Adrenal gland (tissue), 12 donors: Measurements from ENCODE around the gene WDSUB1. TPM values are rescaled to one million over a fixed set of nuclear protein-coding genes. Genes with fewer than 3 reads are reported as not detected.

Source experiments
- DNase-seq, 7 donors: peaks; one replicate each; pipeline ENCODE4 v3.0.0-alpha.2; 2019 to 2020
- H3K27ac ChIP-seq, 5 donors: fragments of 200-600 bp; sonication (generic) in 4 of 5; 1 replicate in 3 of 5; 2 replicates in 2 of 5; pipeline versions ENCODE4 v1.5.1 to v1.8.0; 2016 to 2020; ENCODE audit warnings: mild to moderate bottlenecking in 1 of 5
- H3K27me3 ChIP-seq: fragments of 200-600 bp; 2 replicates; pipeline ENCODE4 v1.8.0; 2021
- H3K36me3 ChIP-seq, 2 donors: fragments of 200-600 bp; replicated peaks in 1 of 2; 1 replicate in 1 of 2; 2 replicates in 1 of 2; pipeline versions ENCODE4 v1.5.1 to v1.8.0; 2018 to 2022
- H3K4me1 ChIP-seq, 2 donors: fragments of 200-600 bp; replicated peaks in 1 of 2; 1 replicate in 1 of 2; 2 replicates in 1 of 2; pipeline versions ENCODE4 v1.5.1 to v1.8.0; 2018 to 2021
- H3K4me3 ChIP-seq, 4 donors: fragments of 200-600 bp; sonication (generic) in 3 of 4; one replicate each; pipeline ENCODE4 v1.5.1; 2016 to 2018
- H3K9me3 ChIP-seq, 3 donors: fragments of 200-600 bp; sonication (generic) in 1 of 3; replicated peaks in 1 of 3; 1 replicate in 2 of 3; 2 replicates in 1 of 3; pipeline versions ENCODE4 v1.5.1 to v1.8.0; 2016 to 2021
- CTCF ChIP-seq, 6 experiments: fragments of 450-650 bp in 4 of 6; fragments of 200-600 bp in 2 of 6; sonication (generic) in 1 of 6; IDR thresholded peaks; 1 replicate in 5 of 6; 2 replicates in 1 of 6; pipeline versions ENCODE4 v1.5.1 to v1.8.0; 2016 to 2021; ENCODE audit warnings: antibody characterized with exemption in 6 of 6, mild to moderate bottlenecking in 2 of 6, moderate library complexity in 1 of 6
- POLR2A ChIP-seq, 2 donors: fragments of 450-650 bp; IDR thresholded peaks; one replicate each; pipeline ENCODE4 v1.6.1; 2017; ENCODE audit warnings: antibody characterized with exemption in 2 of 2, mild to moderate bottlenecking in 2 of 2, moderate library complexity in 1 of 2
- WGBS, 4 donors: extraction: QIAGEN DNeasy Blood & Tissue Kit in 2 of 4; methylation state at CpG; one replicate each; pipeline versions ENCODE4 v1.1.5 to v1.1.7; 2013 to 2017; 5-methylcytosine and 5-hydroxymethylcytosine counted together
- intact Hi-C, 2 donors: fragments of 100-400 bp; cut with DNase I; formaldehyde crosslinking; loops; one replicate each; pipeline versions ENCODE4 v1.14.1 to v1.15.0; 2022 to 2023
- polyA plus RNA-seq, 3 donors: library from polyadenylated mRNA; stranded (reverse); fragments of 200-250 nt in 2 of 3; fragments of 350-450 nt in 1 of 3; fragmentation: Illumina TruSeq in 1 of 3; extraction: RNeasy Lipid Tissue Mini Kit (QIAGEN cat#74804) in 1 of 3; gene quantifications; one replicate each; pipeline ENCODE4 v1.2.3, GENCODE V29; 2013 to 2014
- total RNA-seq, 9 donors: library from RNA; depleted of rRNA in 4 of 9; stranded (reverse); fragments of >200 nt in 4 of 9; fragments of 120-200 nt in 1 of 9; fragmentation: NEBNext Ultra II Directional in 1 of 9; extraction: Animal tissue kit (Norgen Biotek cat#: 25700) in 1 of 9; gene quantifications; one replicate each; pipeline versions ENCODE4 v1.1.0 to v1.2.4, GENCODE V29; 2013 to 2023
- donor health status: healthy with polysubstance abuse.
- donor health status: Bipolar disorder and iron deficiency.
- donor health status: DM: yes; HTN: yes; CAD: no.
- donor health status: DM: no; HTN: no; CAD: no.
- donor health status: DM: no; HTN: no; CAD: no.
- donor health status: DM: yes; HTN: yes; CAD: no.

WDSUB1 gene
- total and polyA plus RNA-seq, 12 donors, result 5.5 to 16.5 (median 9.8) TPM

GRCh38 chr2:159286709-159287441, 372 bp upstream of the WDSUB1 start:
- Histone ChIP-seq H3K4me3 (peak overlapping the region in 3 of 4 donors; percentile 52 to 72 (median 71)), H3K27me3 (no peaks in the 10 kb centered on the region), H3K4me1 (peaks cover 8% of the 10 kb centered on the region in 2 donors), H3K27ac (peak overlapping the region; percentile 75 to 94 (median 88)), H3K9me3 (no peaks in the 10 kb centered on the region), H3K36me3 (no peaks in the 10 kb centered on the region)
- intact Hi-C loops, result no loop called here
- peak; percentile 98 to 99 (median 99) for DNase-seq
- 1 to 3% (median 2%) methylated on average over 24 to 50 of the region's 50 CpGs for WGBS, 4 donors
- TF ChIP-seq CTCF (IDR thresholded peaks at IDR 0.05), result no peak
- TF ChIP-seq POLR2A (IDR thresholded peaks at IDR 0.05), result peak; percentile 12 to 80

DNA sequence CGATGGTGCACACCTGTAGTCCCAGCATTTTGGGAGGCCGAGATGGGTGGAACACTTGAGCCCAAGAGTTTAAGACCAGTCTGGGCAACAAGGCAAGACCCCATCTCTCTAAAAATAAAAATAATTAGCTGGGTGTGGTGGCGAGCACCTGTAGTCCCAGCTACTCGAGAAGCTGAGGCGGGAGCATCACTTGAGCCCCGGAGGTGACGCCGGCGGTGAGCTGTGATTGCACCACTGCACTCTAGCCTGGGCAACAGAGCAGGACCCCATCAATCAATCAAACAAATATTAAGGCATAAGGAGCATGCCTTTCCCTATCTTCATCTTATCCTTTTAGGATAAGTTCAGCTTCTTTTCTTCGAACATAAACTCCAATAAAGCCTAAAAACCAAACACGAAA, 1.1 kb downstream of the WDSUB1 start:
- H3K4me3 ChIP-seq, result peak overlapping the region in 3 of 4 donors; percentile 52 to 72 (median 71)
- no peaks in the 10 kb centered on the region for H3K27me3 ChIP-seq
- peaks cover 8% of the 10 kb centered on the region in 2 donors for H3K4me1 ChIP-seq
- intact Hi-C loops, result no loop called here
- TF ChIP-seq CTCF (IDR thresholded peaks at IDR 0.05), result no peak
- TF ChIP-seq POLR2A (IDR thresholded peaks at IDR 0.05), result no peak
- H3K9me3 ChIP-seq, result no peaks in the 10 kb centered on the region
- H3K36me3 ChIP-seq, result no peaks in the 10 kb centered on the region
- no peak for DNase-seq
- 76 to 86% (median 80%) methylated on average over 11 of the region's 11 CpGs for WGBS, 4 donors
- H3K27ac ChIP-seq, result peak overlapping the region in 4 of 5 donors; percentile 84 to 94 (median 88)

DNA sequence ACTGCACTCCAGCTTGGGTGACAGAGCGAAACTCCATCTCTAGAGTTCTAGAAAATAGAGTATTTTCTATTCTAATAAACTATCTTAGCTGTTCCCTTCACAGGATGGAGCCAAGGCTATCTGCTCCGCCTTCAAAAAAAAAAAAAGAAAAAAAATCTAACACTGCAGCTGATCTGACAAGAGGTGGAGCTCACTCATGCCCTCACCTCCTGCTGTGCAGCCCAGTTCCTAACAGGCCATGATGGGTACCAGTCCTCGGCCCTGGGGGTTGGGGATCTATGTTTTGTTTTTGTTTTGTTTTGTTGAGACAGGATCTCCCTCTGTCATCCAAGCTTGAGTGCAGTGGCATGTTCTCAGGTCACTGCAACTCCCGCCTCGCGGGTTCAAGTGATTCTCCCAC, 3.0 kb downstream of the WDSUB1 start:
- H3K27ac ChIP-seq, result no peak overlapping the region
- no peaks in the 10 kb centered on the region for H3K9me3 ChIP-seq
- WGBS, 4 donors, result 77 to 89% (median 85%) methylated on average over 4 to 6 of the region's 6 CpGs
- TF ChIP-seq CTCF (IDR thresholded peaks at IDR 0.05), result no peak
- TF ChIP-seq POLR2A (IDR thresholded peaks at IDR 0.05), result no peak
- no peak for DNase-seq
- intact Hi-C loops, result no loop called here
- no peaks in the 10 kb centered on the region for H3K27me3 ChIP-seq
- H3K4me1 ChIP-seq, result peaks cover 8% of the 10 kb centered on the region in 2 donors
- H3K4me3 ChIP-seq, result no peak overlapping the region
- H3K36me3 ChIP-seq, result no peaks in the 10 kb centered on the region

- intact Hi-C loops, result no loop called here
- Histone ChIP-seq H3K36me3 (no peaks in the 10 kb centered on the region), H3K4me1 (peaks cover 8% of the 10 kb centered on the region in 2 donors), H3K27me3 (no peaks in the 10 kb centered on the region), H3K9me3 (no peaks in the 10 kb centered on the region), H3K4me3 (no peak overlapping the region), H3K27ac (no peak overlapping the region)
- 97 to 100% (median 99%) methylated on average over 6 of the region's 6 CpGs for WGBS, 4 donors
- no peak for TF ChIP-seq CTCF (IDR thresholded peaks at IDR 0.05)
- TF ChIP-seq POLR2A (IDR thresholded peaks at IDR 0.05), result no peak
- DNase-seq, result no peak
Measured at GRCh38 chr2:159281002-159281401, 5.5 kb downstream of the WDSUB1 start.
